Mononuclear cell (primary cell): ENCODE results near the gene AOC1. TPM values are rescaled to one million over a fixed set of nuclear protein-coding genes. Genes with fewer than 3 reads are reported as not detected.

ENCODE experiments used
- H3K27me3 ChIP-seq: 2 replicates; pipeline ENCODE4 v1.6.0; 2011; ENCODE audit warnings: low read length, control low read depth; ENCODE audit not compliant: insufficient read depth
- H3K4me1 ChIP-seq: 2 replicates; pipeline ENCODE4 v1.5.1; 2011; ENCODE audit warnings: mild to moderate bottlenecking, low read length, control low read depth; ENCODE audit not compliant: insufficient read depth
- H3K4me3 ChIP-seq: 2 replicates; pipeline ENCODE4 v1.5.1; 2011; ENCODE audit warnings: mild to moderate bottlenecking, low read length, moderate library complexity
- H3K9me3 ChIP-seq: 2 replicates; pipeline ENCODE4 v1.5.1; 2011; ENCODE audit warnings: low read depth, mild to moderate bottlenecking, control low read depth, low read length
- total RNA-seq: library from RNA; depleted of rRNA; stranded (reverse); fragments of >200 nt; gene quantifications from one replicate; pipeline ENCODE4 v1.2.3, GENCODE V29; 2012

The AOC1 gene
- total RNA-seq, 1 donor, result 0.10 TPM

DNA sequence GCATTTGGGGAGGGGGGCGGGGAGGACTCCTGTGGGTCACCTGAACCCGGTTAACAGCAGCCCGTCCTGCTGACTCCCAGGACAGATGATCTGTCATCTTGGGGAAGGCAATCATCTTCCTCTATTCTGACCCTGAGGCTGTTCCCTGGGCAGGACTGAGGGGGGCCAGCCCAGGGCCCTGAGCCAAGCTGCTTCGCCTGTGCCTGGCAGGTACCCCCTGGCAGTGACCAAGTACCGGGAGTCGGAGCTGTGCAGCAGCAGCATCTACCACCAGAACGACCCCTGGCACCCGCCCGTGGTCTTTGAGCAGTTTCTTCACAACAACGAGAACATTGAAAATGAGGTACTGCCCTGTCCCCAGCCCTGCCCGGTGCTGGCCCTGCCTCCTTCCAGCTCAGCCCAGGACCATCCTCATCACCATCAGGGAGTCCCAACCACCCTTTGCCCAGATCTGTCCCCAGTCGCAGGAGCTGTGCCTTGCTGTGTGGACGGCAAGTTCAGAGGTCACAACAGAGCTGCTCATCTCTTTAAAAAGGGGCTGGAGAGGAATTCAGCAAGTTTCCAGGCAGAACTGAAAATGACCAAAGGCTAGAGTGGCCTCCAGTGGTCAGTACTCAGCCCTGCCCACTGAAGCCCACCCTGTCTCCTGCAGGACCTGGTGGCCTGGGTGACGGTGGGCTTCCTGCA lies 8.1 kb downstream of the AOC1 start:
- Histone ChIP-seq H3K4me3 (no peak overlapping the region), H3K27me3 (no peaks in the 10 kb centered on the region), H3K9me3 (no peaks in the 10 kb centered on the region), H3K4me1 (no peaks in the 10 kb centered on the region)

DNA sequence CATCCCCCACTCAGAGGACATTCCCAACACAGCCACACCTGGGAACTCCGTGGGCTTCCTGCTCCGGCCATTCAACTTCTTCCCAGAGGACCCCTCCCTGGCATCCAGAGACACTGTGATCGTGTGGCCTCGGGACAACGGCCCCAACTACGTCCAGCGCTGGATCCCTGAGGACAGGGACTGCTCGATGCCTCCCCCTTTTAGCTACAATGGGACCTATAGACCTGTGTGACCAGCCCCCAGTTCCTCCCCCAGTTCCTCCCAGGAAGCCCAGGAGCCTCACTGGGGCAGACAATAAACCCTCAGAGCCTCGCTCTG lies 8.6 kb downstream of the AOC1 start:
- no peaks in the 10 kb centered on the region for H3K27me3 ChIP-seq
- H3K4me3 ChIP-seq, result no peak overlapping the region
- no peaks in the 10 kb centered on the region for H3K4me1 ChIP-seq
- no peaks in the 10 kb centered on the region for H3K9me3 ChIP-seq

DNA sequence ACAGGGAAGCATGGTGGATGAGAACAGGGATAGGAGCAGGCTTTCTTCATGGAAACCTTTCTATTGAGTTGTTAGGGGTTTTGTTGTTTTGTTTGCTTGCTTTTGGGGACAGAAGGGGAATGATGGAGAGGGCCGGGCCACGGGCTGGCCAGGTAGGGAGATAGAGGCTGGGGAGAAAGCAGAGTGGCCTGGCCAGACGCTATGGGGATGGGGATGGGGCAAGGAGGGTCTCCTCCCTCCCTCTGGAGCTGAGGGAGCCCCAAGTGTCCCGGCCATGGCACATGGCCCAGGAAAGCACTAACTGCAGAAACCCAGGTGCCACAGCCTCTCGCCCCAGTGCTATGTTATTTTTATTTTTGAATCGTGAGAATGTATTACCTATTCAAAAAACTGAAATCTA lies 10.0 kb downstream of the AOC1 start:
- no peaks in the 10 kb centered on the region for H3K9me3 ChIP-seq
- no peak overlapping the region for H3K4me3 ChIP-seq
- H3K4me1 ChIP-seq, result no peaks in the 10 kb centered on the region
- no peaks in the 10 kb centered on the region for H3K27me3 ChIP-seq

DNA sequence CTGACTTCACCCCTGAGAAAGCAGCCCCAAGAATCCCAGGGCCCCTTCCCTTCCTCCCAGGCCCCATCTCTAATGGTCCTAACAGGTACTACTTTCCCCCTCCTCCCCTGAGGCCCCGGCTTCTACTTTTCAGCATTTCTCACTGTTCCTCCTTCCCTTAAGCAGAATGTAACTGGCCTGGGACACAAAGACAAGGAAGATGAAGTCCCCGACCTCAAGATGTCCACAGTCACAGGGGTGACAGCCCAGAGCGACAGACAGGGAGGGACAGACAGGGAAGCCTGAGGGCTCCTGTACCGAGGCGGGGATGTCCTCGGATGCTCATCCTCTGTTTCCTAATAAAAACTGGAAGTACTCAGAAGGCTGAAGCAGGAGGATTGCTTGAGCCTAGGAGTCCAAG lies 11.6 kb downstream of the AOC1 start:
- Histone ChIP-seq H3K4me3 (no peak overlapping the region), H3K4me1 (no peaks in the 10 kb centered on the region), H3K27me3 (no peaks in the 10 kb centered on the region), H3K9me3 (no peaks in the 10 kb centered on the region)

DNA sequence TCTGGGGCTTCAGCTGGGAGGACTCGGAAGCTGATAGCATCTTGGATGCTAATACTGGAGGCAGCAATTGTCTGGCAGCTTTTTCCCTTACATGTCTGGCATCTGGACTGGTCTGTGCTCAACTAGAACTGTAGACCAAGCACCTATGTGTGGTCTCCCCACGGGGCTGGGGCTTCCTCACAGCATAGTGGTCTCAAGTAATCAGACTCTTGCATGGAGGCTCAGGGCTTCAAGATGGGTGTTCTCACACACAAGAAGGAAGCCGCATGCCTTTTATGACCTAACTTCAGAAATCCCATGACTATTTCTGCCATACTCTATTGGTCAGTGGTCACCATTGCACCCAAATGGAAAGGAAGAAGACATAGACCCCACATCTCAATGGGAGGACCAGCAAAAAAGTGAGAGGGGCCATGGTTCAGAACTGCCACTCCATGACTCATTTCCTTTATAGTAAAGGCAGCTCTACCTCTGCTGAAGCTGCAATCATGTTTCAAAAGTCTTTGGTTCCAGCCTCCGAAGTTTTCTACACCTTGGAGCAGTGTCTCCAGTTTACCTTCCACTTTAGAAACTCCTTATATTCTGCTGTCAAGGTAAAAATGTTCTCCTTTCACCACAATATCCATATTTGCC lies 14.7 kb downstream of the AOC1 start:
- no peaks in the 10 kb centered on the region for H3K4me1 ChIP-seq
- H3K27me3 ChIP-seq, result peaks cover 6% of the 10 kb centered on the region
- H3K4me3 ChIP-seq, result no peak overlapping the region
- peaks cover 5% of the 10 kb centered on the region for H3K9me3 ChIP-seq

DNA sequence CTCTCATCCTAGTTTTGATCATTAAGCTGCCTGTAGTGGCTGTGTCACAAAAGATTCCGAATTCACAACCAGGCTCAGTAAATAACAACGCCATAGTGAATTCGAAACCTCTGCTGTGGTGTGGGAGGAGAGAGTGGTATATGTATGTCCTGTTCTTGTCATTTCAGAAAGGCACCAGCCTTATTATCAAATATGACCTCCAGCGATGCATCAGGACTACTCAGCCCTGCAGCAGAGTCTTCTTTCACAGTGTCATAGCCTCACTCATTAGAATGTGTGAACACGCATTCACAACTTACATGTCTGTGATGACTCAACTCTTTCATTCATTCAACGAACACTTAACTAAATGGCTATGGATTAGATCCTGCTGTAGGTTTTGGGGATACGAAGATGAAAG lies 15.3 kb downstream of the AOC1 start:
- H3K9me3 ChIP-seq, result peaks cover 5% of the 10 kb centered on the region
- peaks cover 6% of the 10 kb centered on the region for H3K27me3 ChIP-seq
- H3K4me1 ChIP-seq, result no peaks in the 10 kb centered on the region
- H3K4me3 ChIP-seq, result no peak overlapping the region

DNA sequence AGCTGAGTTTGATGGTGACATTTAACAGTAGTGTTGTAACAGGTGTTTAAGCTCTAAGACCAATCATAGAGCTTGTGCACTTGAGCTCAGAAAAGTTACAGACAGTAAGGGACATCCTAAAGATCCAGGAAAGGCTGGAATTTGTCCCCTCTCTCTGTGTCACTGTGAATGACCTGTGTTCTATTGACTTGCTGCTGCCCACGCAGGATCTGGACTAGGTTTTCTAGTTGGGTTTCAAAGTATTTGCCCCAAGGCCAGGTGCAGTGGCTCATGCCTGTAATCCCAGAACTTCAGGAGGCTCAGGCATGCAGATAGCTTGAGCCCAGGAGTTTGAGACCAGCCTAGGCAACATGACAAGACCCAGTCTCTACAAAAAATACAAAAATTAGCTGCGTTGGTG lies 17.1 kb downstream of the AOC1 start:
- peaks cover 5% of the 10 kb centered on the region for H3K9me3 ChIP-seq
- peaks cover 9% of the 10 kb centered on the region for H3K27me3 ChIP-seq
- H3K4me1 ChIP-seq, result no peaks in the 10 kb centered on the region
- H3K4me3 ChIP-seq, result no peak overlapping the region

DNA sequence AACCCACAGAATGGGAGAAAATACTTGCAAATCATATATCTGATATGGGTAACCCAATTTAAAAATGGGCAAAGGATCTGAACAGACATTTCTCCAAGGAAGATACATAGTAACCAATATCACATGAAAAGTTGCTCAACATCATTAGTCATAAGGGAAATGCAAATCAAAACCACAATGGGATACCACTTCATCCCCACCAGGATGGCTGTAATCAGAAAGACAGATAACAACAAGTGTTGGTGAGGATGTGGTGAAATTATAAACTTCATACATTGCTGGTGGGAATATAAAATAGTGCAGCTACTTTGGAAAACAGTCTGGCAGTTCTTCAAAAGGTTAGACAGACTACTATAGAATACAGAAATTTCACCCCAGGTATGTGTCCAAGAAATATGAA lies 19.3 kb downstream of the AOC1 start:
- Histone ChIP-seq H3K4me3 (no peak overlapping the region), H3K9me3 (peaks cover 5% of the 10 kb centered on the region), H3K4me1 (peaks cover 5% of the 10 kb centered on the region), H3K27me3 (peaks cover 9% of the 10 kb centered on the region)

DNA sequence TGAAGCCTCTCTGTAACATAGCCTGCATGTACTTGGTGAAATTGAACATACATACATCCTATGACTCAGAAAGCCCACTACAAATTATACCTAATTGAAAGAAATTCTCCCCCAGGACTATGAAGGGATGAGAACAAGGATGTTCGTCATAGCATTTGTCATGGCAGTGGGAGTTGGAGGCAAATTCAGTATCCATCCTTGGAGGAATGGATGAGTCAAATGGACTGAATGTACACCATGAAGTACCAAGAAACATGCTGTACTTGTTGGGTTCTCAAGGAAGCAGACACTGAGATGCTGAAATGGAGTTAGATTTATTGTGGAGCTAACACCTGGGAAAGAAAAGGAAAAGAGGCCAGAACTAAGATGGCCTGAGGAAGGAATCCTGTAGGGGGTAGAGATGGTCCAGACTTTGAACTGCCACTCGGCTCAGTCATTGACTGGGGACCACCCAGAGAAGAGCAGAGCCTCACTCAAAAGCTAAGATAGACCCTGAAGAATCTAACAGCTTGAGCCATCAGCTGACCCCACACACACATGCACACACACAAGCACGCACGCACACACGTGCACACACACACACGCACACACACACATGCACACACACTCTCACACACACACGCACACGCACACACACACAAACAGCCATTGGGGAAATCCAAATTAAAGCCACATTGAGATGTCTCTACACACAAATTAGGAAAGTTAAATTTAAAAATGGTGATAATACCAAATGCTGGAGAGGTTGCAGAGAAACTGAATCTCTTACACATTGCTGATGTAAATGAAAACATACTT lies 22.3 kb downstream of the AOC1 start:
- Histone ChIP-seq H3K4me1 (peaks cover 5% of the 10 kb centered on the region), H3K27me3 (peaks cover 9% of the 10 kb centered on the region), H3K4me3 (no peak overlapping the region), H3K9me3 (peaks cover 5% of the 10 kb centered on the region)

DNA sequence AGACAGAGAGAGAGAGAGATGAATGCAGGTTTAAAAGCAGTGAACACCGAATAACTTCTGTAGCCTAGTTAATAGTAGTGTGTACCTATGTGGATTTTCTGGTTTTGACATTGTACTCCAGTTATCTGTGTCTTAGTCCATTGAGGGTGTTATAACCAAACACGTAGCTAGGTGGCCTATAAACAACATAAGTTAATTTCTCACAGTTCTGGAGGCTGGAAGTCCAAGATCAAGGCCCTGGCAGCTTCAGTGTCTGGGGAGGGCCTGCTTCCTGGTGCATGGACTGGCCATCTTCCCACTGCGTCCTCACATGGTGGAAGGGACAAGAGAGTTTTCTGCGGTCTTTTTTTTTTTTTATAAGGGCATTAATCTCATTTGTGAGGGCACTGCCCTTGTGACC lies 23.5 kb downstream of the AOC1 start:
- Histone ChIP-seq H3K4me1 (peaks cover 5% of the 10 kb centered on the region), H3K9me3 (peaks cover 15% of the 10 kb centered on the region), H3K27me3 (peaks cover 10% of the 10 kb centered on the region), H3K4me3 (no peak overlapping the region)

DNA sequence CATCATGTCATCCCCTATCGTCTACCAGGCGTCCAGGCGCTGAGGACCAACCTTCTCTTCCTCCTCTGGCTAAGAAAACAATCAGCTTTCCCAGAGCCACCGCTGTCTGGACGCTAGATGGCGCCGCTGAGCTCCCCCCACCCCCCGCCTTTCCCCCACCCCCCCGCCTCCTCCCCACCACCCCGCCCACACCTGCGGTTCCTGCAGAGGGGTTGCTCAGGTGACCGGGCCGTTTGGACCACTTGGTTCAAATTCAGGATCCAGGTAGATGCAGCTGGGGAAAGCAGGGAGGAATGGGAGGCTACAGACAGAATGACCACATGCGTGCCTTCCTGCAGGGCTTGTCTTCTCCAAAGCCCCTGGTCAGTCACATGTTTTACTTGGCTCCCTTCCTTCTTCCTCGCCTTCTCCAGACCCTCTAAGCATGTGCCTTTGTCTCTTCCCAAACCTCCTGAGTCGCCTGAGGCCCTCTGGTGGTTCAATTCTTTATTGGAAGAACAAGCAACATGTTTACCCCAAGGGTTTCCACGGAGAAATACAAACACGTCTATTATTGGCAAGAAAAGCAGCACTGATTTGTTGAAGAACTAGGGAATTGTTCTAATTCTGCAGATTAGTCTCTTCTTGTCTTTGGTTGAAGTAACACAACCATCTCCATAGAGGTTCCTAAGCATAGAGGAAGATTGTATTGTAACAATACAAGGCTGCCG lies 24.7 kb downstream of the AOC1 start:
- Histone ChIP-seq H3K4me1 (peaks cover 5% of the 10 kb centered on the region), H3K27me3 (peaks cover 9% of the 10 kb centered on the region), H3K4me3 (no peak overlapping the region), H3K9me3 (peaks cover 22% of the 10 kb centered on the region)

DNA sequence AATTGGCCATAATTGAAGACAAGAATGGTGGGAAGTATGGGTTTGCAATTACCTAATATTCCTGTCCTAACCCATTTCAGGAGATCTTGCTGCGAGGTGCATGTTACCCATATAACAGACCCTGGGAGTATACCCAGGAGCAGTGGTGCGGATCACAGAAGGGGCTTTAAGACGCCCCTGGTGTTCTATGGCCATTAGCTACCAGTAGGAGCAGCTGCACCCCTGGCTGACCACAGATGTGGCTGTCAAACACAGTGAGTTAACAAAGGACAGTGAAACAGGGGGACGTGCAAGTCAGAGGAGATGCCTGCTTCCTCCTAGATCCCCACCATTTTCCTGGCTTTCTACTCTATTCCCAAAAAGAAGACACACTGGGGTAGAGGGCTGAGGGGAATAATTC lies 25.2 kb downstream of the AOC1 start:
- Histone ChIP-seq H3K9me3 (peaks cover 27% of the 10 kb centered on the region), H3K27me3 (peaks cover 12% of the 10 kb centered on the region), H3K4me1 (peaks cover 5% of the 10 kb centered on the region), H3K4me3 (no peak overlapping the region)

DNA sequence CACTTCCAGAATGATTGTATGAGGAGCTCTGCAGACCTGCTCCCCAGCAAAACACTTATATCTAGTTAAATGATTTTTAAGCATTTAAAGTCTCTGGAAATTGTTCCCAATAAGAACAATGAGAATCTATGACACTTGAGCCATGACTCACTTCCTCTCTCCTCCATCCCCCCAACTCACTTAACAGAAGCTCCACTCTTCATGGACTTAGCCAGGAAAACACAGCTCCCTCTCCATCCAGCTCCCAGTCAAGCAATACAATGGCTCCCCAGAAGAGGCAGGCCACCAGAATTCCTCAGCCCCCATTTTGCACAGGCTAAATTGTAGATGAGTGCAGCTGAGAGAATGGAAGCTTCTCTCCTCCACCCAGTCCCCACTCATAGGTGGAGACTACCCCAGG lies 27.0 kb downstream of the AOC1 start:
- peaks cover 11% of the 10 kb centered on the region for H3K27me3 ChIP-seq
- H3K4me1 ChIP-seq, result peaks cover 5% of the 10 kb centered on the region
- peaks cover 29% of the 10 kb centered on the region for H3K9me3 ChIP-seq
- no peak overlapping the region for H3K4me3 ChIP-seq

DNA sequence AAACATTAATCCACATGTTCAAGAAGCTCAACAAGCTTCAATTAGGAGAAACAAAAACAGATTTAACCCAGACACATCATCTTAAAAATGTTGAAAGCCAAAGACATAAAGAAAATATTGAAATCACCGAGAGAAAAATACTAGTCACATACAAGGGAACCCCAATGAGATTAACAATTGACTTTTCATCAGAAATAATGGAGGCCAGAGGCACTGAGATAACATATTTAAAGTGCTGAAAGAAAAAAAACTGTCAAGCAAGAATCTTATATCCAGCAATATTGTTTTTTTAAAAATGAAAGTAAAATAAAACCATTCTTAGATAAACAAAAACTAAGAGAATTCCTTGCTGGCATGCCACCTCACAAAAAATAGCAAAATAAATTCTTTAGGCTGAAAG lies 28.9 kb downstream of the AOC1 start:
- Histone ChIP-seq H3K9me3 (peaks cover 45% of the 10 kb centered on the region), H3K4me3 (no peak overlapping the region)

More for the DNA sequence above, 28.9 kb downstream of the AOC1 start:
- Histone ChIP-seq H3K27me3 (peaks cover 11% of the 10 kb centered on the region), H3K4me1 (no peaks in the 10 kb centered on the region)
